GM04503 (cell line): ENCODE data around the gene DGCR8.

Experiments used
- DNase-seq: peaks from one replicate; pipeline ENCODE4 v3.0.0-alpha.2; 2012; ENCODE audit warnings: low read depth

Gene DGCR8

DNA sequence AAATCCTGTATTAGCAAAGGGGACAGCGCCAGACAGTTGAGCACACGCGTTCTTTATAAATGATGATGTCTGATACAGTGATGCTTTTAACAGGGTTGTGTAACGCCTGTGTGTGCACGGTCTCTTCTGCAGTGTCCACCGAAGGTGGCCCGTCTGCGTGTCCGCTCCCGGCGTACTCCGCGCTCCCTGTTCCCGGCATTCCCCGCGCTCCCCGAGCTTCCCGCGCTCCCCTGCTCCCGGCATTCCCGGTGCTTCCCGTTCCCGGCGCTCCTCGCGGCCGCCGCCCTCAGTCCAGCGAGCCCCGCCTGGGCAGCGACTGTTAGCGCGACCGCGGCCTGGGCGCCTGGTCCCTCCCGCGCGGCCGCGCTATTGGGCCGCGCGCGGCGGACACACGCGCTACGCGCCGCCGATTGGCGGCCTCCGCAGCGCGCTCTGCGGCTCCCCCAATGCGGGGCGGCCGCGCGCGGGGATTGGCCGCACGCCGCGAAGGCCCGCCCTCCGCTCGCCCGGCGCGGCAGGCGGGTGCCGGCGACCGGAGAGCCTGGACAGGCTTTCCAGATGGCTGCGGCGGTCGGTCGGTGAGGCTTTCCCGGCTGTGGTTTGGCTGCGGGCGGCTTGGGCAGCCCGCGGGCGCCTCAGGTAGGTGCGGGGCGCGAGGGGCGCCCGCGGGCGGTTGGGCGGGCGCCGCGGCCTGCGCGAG is at the start of gene DGCR8:
Gene DGCR8 (plus strand): TSS at position 497 of the 700 bp plus-strand sequence. CDS start 5,723 bp downstream, outside the sequence.
- DNase-seq, result peak; percentile 73

DNA sequence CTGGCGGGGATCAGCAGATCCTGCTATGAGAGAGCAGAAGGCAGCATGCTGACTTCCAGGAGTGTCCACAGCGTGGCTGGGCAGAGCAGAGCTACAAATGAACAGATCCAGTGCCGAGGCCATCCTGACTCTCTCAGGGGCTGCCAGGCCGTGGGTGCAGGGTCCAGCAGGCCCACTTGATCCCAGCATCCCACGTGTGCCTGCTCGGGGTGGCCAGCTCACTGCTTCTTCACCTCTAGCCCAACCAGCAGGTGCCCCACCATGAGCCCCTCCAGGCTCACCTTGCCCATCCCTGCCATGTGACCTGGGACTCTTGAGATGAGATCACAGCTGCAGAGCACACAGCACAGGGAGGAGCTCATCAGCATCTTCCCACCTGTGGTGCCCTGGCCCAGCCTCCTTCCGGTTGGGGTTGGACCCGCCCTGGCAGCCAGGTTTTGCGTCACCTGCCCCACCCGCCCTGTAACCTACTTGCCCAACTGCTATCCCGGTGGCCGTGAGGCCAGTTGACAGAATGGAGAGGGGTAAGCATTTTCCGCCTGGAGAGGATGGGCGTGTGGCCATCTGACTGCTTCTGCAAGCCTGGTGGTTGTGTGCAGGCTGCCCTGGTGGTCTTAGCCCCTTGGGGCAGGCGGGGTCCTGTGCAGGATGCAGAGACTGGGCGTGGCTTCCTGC is 48.2 kb upstream of the DGCR8 start:
- no peak for DNase-seq

DNA sequence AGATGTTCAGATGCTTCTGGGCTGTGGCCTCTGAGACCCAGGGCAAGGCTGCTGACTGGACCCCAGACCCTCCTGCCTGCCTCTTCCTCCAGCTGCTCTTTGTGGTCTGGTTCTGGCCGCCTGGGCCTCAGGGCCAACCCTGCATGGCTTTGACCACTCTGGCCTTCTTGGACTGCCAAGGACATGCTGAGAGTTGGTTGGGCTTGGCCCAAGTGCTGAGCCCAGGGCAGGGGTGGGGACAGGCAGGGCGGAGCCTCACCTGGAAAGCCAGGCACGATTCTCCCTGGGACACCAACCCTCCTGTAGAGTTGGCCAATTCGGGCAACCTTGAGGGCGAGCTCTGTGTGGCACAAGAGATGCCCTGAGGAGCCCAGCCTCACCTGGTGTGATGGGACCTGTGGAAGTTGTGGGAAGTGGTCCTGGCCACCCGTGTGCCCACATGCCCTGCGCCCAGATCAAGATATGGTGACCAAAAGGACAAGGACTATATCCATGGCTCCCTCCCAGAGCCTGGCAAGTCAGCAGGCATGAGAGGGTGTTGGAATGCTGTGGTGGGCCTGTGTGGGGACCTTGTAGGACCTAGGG is 47.5 kb upstream of the DGCR8 start:
- no peak for DNase-seq

DNA sequence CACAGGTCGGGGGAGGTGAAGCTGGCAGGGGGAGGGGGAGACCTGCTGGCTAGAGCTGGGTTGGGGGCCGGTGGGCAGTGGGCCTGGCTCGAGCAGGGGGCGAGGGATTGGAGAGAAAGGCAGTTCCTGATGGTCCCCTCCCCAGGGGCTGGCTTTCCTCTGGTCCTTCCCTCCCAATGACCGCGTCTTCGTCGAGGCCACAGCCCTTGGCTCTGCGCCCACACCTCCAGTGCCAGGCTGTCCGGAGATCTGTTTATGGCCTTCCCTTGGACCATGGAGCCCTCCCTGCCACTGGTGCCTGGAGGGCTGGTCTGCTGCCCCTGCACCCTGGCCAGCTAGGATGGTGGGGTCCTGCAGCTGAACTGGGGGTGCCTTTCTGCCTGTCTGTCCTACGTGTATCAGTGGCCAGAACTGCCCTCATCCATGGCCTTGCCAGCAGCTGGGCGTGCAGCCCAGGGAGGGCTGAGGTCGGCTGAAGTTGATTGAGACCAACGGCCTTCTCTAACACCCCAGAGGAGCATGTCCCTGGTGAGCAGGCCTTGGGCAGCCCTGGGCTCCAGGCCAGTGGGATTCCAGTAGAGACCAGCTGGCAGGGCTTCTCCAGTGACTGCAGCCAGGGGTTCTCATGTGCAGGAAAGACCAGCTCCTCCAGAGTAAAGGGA is 46.9 kb upstream of the DGCR8 start:
- no peak for DNase-seq

DNA sequence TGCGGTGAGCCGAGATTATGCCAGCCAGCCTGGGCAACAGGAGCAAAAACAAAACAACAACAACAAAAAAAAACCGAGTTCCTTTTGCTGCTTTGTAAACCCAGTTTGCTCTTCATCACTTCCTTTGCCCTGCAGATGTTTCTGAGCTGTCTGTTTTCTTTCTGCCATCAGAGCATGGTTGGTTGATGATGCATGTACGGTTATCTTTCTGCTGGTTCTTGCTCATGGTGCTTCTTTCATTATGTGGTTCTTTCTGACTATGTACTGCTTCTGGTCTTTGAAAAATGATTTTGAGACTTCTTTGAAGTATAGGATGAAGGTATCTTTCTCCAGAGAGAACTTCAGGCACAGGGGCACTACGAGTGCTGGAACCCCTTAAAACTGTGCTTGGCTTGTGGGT is 45.9 kb upstream of the DGCR8 start:
- DNase-seq, result no peak

DNA sequence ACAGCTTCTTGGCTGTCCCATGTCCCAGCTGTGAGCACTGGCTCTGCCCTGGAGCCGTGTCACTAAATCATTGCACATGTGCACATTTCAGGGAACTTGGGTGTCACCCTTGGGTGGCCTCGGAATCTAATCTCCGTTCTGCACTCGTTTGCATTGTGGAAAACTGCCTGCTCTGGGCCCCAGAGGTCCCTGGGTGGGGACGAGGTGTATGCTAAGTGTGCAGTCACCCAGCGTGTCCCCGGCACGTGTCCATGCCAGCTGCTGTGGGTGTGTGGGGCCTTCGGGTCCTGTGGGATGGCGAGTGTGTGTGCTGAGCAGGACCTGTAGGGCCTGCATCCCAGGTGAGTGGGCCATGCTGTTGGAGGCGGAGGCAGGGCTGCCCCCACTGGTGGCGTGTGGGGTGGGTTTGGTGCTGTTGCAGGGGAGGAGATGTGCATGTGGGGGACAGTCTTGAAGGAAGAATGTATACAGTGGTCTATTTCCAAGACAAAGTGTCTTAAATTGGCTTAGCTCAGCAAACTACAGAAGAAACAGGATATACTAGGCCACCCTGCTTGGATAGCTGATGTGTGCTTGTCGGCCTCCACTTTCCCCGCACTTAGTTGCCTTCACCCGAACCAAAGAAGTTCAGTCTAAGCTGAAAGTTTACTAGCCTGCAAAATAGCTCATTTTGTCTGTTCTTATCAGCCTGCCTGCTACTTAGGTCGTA is 44.5 kb upstream of the DGCR8 start:
- no peak for DNase-seq

DNA sequence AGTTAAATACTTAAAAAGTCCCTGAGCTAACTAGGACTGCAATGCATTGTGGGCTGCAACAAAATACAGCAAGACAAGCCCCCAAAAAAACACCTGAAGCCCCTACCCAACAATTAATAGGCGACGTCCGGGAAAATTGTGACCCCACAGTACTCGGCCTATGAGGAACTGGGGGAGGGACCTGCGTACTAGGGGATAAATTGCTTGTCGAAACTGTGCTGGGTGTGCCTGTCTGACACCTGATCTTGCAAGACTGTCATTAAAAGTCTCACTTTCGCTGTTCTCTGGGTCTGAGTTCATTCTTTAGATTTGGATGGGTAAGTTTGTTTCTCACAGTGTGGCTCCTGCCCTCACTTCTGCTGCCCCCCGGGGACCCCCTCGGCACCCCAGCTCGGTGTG is 44.0 kb upstream of the DGCR8 start:
- no peak for DNase-seq

DNA sequence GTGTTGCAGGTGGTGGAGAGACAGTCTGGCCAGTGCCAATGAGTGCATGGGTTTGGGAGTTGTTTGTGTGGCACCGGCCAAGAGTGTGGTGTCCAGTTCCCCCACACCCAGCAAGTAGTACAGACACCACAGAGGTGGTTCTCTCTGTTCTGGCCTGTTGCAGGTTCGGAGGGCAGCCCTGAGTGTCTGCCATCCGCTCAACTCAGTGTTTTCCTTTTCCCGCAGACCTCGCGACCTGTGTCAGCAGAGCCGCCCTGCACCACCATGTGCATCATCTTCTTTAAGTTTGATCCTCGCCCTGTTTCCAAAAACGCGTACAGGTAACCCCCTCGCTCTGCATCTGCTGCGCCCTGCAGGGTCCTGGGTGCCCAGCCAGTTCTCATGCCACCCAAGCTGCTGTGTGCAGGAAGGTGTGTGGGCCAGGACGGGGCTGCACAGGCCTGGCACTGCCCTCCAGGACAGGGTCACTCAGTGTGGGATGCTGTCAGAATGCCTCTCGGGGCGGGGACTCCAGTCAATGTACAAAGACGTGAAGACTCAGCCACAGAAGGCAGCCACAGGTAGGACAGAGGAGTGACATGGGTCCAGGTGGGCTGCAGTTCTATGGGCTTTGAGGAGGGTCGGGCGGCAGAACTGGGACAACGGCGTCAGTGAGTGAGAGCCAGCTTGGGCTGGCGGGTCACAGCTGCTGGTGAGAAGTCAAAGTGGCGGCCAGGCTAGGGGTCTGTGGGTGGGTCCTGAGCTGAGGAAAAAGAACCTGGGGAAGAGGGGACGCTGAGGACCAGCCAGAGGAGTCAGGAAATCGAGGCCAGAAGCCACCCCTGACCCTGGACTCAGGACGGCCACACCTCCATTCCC is 43.3 kb upstream of the DGCR8 start:
- DNase-seq, result no peak

DNA sequence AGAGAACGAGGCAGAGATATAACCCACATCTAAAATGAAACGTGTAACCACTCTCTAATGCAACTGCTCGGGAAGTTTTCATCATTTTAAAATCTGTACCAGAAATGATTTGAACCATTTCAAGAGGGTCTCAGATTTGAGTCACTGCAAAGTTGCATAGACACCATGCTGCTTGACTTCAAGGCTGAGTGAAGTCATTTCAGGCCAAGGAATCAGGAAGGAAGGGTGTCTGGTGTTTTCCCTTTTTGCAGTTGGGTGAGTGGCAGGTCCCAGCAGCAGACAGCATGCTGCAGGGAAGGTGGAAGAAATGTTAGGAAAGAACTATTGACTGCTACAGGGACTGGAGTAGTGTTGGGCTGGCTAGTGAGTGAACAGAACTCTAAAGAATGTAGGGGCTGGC is 42.6 kb upstream of the DGCR8 start:
- DNase-seq, result no peak

DNA sequence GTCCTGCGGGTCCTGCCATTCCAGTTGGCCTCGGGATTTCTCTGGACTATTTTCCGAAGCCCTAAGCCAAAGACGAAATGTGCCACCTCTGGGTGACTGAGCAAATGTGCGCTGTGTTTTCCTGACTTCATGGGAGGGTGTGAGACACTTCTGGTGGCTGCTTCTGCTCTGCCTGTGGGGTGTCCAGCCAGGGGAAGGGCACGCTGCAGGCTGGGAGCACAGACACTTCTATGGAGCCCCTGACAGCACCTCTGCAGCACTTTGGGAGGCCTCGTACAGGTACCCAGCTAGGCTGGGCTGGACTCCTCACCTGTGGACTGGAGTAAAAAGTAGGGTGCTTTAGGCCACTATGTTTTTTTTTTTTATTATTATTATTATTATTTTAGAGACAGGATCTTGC is 41.5 kb upstream of the DGCR8 start:
- DNase-seq, result no peak

DNA sequence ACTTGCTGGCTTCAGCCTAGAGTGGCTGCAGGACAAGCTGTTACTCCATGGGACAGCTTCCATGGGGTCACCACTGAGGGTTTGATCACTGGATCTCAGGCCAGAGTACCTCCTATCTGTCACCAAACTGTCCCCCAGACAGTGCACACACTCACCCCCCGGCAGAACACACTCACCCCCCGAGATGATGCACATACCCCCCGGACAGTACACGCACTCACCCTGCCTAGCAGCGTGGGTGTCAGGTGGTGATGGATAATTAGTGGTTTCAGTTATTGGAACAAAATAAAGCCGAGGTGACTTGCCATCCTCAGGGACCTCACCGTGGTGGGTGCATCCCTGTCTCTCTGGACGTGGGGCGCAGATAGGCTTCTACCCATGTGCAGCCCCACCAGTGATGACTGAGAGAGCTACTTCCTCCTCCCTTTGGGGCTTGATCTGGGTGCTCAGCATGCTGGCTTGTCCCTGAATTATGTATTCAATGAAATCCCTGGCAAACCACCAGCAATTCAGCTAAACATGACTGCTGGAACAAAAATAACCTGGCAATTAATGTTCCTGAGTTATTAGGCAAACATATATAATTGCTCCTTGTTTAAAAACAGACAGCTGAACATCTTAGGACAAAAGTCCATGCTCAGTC is 40.2 kb upstream of the DGCR8 start:
- DNase-seq, result no peak

DNA sequence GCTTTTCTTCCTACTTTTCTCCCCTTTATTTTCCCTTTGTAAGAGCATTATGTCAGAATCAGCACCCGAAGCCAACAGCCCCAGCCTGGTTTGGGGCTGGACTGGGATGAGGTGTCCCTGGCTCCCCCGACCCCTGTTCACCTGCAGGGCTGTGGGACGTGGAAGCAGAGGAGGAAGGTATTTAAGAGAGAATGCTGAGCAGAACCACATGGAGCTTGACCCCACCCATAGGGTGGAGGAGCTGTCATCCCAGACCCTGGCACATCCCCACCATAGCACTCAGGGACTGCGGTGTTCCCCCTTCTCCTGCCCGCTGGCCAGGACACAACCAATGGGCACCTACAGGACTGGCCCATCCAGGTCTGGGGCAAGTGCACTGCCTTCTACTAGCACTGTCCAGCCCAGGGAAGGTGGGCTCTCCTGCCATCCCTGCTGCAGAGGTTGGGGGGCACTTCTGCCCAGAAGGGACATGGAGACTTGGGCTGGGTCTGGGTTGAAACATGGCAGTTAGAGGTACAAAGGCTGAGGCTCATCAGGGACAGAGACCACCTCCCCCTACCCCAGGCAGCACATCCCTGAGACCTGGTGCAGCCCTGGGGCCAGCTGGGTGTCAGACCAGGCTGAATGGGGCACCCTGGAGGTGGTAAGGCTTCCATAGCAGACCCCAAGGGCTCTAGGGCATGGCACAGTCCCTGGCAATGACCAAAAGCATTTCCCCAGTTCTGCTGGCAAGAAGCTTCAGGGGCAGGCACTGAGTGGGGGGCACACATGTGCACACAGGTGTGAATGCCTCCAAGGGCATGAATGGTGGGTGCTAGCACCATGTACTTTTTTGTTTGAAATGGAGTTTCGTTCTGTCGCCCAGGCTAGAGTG is 39.5 kb upstream of the DGCR8 start:
- DNase-seq, result no peak

DNA sequence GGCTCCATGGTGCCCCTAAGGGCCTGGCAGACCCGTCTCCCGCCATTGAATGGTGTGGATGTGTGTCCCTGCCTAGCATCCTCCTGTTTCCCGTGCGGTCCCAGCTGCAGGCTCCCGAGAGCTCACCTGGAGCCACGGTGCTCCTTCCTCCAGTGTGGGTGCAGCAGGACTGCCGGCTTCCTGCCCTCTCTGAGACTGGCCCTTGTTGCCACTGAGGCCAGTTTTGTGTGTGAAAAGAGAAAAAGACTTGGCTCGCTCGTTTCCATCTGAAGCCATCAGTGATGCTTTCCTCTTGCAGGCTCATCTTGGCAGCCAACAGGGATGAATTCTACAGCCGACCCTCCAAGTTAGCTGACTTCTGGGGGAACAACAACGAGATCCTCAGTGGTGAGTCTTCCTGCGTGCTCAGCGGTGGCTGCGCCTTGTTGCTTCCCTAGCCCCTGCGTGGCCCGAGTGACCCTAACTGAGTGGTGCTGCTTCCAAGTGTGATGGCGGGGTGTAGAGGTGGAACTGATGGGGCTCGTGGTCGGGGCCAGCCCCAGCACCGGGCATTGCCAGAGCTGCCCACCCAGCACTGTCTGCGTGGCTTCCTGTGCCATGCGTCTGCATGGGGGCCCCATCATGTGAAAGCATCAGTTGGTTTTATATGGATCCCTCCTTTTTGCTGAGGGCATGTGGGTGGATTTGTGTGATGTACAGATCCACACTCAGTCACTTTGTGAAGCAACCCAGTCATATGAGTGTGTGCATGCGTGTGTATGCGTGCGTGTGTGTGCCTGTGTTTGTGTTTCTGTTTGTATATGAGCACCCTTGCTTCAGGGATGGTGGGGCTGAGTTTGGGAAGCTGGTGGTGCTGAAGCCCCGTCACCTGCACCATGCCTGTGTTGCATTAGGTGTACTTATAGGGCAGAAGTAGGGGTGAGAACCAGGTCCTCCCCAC is 36.7 kb upstream of the DGCR8 start:
- no peak for DNase-seq

DNA sequence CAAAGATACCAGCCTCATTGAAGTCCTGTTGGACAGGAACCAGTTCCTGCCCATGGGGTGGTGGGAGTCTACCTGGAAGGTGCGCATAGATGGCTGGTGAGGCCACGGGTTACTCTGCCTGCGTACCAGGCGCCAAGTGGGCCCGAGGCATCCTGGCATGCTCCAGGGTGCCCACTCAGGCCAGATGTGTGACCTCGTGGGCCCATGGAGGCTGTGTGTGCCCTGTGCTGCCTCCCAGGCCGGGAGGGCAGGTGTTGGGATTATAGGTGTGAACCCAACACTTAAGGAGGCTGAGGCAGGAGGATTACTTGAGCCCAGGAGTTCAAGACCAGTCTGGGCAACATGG is 36.1 kb upstream of the DGCR8 start:
- no peak for DNase-seq

DNA sequence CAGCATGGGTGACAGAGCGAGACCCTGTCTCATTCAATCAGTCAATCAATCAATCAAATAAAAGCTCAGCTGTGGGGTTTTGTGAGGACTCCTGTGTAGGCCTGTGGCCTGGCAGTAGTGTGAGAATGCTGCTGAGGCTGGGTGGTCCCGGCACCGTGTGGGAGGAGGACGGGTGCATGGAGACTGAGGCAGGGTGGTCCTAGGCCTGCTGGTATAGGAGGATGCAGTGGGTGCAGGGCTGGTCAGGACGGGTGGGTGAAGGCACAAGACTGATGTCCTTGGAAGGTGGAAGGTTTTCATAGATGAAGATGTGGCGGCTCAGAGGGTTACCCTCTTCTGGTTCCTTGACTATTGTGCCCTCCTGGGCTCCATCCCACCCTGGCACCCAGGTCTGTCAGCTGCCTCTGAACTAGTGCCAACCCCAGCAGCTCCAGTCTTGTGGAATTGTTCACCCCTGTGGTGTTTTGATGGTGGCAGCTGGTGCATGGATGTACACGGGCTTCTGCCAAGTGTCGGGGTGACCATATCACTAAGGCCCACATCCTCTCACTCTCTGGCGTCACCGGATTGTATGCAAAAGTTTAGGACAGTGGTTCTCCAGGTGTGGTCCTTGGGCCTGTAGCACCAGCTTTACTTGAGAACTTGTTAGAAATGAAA is 35.4 kb upstream of the DGCR8 start:
- DNase-seq, result no peak

DNA sequence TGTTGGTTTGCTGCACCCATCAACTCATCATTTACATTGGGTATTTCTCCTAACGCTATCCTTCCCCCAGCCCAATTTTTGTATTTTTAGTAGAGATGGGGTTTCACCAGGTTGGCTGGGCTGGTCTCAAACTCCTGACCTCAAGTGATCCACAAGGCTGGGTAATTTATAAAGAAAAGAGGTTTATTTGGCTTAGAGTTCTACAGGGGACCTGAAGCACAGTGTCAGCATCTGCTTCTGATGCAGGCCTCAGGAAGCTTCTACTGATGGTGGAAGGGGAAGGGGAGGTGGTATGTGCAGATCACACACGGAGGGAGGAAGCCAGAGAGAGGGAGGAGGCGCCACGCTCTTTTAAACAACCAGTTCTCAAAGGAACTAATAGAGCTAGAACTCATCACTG is 33.3 kb upstream of the DGCR8 start:
- DNase-seq, result no peak

DNA sequence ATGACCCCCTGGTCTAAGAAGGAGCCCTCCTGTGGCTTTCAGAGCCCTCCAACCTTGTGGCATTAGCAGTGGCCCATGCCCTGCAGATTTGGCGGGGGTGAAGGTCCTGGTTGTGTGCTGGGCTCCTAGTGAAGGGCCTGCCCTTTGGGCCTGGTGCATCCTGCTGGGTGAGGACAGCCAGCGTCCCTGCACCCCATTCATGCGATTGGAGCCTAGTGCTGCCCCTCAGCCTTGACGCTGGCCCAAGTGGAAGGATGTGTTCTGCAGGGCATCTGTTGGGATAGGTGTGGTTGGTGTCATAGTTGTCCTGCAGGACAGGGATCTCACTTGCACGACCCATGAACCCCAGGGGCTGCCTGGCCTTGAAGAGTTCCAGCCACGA is 28.1 kb upstream of the DGCR8 start:
- no peak for DNase-seq
